Duodenal mucosa (tissue), 2 donors: Measurements from ENCODE around the gene CLCA1.

Experiments used
- H3K27ac ChIP-seq: one replicate; pipeline ENCODE4 v1.7.0; 2013; ENCODE audit warnings: low read depth, low read length
- H3K27me3 ChIP-seq, 2 donors: one replicate each; pipeline ENCODE4 v1.7.0; 2013; ENCODE audit warnings: low read length in 2 of 2, control low read depth in 1 of 2; ENCODE audit not compliant: insufficient read depth in 2 of 2, control insufficient read depth in 1 of 2
- H3K36me3 ChIP-seq, 2 donors: one replicate each; pipeline ENCODE4 v1.7.0; 2013; ENCODE audit warnings: low read length in 2 of 2, control low read depth in 1 of 2; ENCODE audit not compliant: insufficient read depth in 2 of 2, control insufficient read depth in 1 of 2
- H3K4me1 ChIP-seq, 2 donors: one replicate each; pipeline ENCODE4 v1.7.0; 2013; ENCODE audit warnings: low read length in 2 of 2, control low read depth in 1 of 2; ENCODE audit not compliant: insufficient read depth in 2 of 2, control insufficient read depth in 1 of 2
- H3K4me3 ChIP-seq, 2 donors: one replicate each; pipeline ENCODE4 v1.7.0; 2013; ENCODE audit warnings: low read length in 2 of 2, low read depth in 1 of 2
- H3K9ac ChIP-seq, 2 donors: one replicate each; pipeline ENCODE4 v1.7.0; 2013; ENCODE audit warnings: low read length in 2 of 2, low read depth in 1 of 2
- H3K9me3 ChIP-seq, 2 donors: one replicate each; pipeline ENCODE4 v1.7.0; 2013; ENCODE audit warnings: low read length in 2 of 2, control low read depth in 1 of 2; ENCODE audit not compliant: control insufficient read depth in 1 of 2

CLCA1 gene

GRCh38 chr1:86517336-86517735, 48.6 kb downstream of the CLCA1 start:
- Histone ChIP-seq H3K9me3 (no peaks in the 10 kb centered on the region), H3K4me1 (no peaks in the 10 kb centered on the region), H3K9ac (no peak overlapping the region), H3K4me3 (no peak overlapping the region), H3K27me3 (peaks cover 0 to 3% of the 10 kb centered on the region in 2 donors), H3K27ac (no peak overlapping the region), H3K36me3 (no peaks in the 10 kb centered on the region)

DNA sequence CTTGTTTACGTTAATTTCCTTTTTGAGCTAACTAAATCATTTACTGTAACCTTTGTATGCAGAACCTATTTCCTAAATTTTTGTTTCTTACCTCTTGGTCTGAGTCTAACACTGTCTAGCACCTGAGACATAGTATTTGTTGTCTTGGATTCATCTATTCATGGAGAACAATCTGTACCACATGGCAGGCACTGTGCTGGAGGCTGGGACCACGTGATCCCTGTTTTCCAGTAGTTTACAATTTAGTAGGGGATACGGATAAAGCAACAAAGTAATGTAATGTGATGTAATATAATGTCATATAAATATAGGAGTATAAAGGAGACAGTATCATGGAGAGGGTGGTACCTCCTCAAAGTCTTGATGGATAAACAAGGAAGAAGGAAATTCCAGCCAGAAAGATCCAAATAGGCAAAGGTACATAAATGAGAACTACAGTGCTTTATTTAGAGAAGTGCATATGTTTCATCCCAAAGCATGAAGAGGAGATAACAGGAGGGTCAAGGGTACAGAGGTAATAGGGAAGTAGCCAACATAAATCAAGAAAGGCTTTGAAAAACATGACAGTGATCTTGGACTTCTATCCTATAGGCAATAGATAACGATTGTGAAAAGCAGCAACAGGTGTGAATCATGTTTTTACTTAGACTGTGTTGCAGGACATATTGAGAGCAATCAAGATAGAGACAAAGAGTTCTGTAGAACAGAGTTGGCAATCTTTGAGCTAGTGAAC, 52.2 kb downstream of the CLCA1 start:
- peaks cover 0 to 3% of the 10 kb centered on the region in 2 donors for H3K27me3 ChIP-seq

DNA sequence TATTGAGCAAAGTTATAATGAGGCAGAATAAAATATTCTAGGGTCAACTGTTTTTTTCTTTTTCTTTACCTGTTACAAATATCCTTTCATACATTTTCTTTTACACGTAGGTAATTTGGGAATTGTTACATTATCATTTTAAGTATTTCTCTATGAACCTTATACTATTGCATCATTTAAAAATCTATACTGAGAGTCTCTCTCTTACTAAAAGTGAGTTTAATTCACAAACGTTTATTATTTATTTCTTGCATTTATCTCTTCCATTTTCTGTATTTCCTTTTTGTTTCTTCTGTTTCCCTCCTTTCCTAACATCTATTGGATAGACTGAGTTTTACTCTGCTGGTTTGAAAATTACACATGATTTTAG, 52.8 kb downstream of the CLCA1 start:
- no peak overlapping the region for H3K4me3 ChIP-seq
- H3K9ac ChIP-seq: no peak overlapping the region
- H3K27ac ChIP-seq: no peak overlapping the region
- peaks cover 0 to 3% of the 10 kb centered on the region in 2 donors for H3K27me3 ChIP-seq
- H3K9me3 ChIP-seq: no peaks in the 10 kb centered on the region
- no peaks in the 10 kb centered on the region for H3K36me3 ChIP-seq
- no peaks in the 10 kb centered on the region for H3K4me1 ChIP-seq

More for the DNA sequence above, 52.2 kb downstream of the CLCA1 start:
- Histone ChIP-seq H3K9me3 (no peaks in the 10 kb centered on the region), H3K4me3 (no peak overlapping the region), H3K4me1 (no peaks in the 10 kb centered on the region), H3K9ac (no peak overlapping the region), H3K27ac (no peak overlapping the region), H3K36me3 (no peaks in the 10 kb centered on the region)

DNA sequence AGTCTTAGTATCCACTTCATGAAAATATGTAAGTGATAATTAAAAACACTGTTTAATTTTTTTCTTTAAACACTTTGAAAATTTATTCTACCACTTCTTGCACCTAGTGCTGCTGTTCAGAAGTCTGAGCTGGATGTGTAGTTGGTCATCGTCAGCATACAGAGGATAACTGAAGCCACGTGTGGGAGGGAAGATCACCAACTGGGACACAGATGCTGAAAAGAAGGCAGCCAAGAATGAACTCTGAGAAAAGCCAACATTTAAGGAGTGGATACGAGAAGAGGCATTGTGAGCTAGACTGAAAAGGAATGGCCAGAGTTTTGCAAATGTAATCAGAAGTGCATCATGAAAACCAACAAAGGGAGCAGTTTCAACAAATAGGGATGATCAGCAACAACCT, 53.5 kb downstream of the CLCA1 start:
- Histone ChIP-seq H3K4me1 (peaks cover 0 to 4% of the 10 kb centered on the region in 2 donors), H3K9me3 (no peaks in the 10 kb centered on the region)

DNA sequence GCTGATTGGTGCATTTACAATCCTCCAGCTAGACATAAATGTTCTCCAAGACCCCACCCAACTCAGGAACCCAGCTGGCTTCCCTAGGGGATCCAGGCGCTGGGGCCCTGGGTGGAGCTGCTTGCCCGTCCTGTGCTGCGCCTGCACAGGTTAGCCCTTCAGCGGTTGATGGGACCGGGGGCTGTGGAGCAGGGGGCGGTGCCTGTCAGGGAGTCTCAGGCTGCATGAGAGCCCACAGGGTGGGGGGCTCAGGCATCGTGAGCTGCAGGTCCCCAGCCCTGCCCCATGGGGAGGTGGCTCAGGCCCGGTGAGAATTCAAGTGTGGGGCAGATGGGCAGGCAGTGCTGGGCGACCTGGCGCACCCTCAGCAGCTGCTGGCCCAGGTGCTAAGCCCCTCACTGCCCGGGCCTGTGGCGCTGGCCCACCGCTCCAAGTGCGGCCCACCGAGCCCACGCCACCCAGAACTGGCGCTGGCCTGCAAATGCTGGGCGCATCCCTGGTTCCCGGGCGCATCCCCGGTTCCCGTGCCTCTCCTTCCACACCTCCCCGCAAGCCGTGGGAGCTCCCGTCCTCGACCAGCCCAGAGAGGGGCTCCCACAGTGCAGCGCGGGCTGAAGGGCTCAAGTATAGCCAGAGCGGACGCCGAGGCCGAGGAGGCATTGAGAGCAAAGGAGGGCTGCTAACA, 55.1 kb downstream of the CLCA1 start:
- no peaks in the 10 kb centered on the region for H3K36me3 ChIP-seq
- no peak overlapping the region for H3K27ac ChIP-seq
- peaks cover 6 to 7% of the 10 kb centered on the region in 2 donors for H3K4me1 ChIP-seq
- H3K9me3 ChIP-seq: no peaks in the 10 kb centered on the region
- no peak overlapping the region for H3K4me3 ChIP-seq
- peaks cover 0 to 3% of the 10 kb centered on the region in 2 donors for H3K27me3 ChIP-seq
- no peak overlapping the region for H3K9ac ChIP-seq

More for the DNA sequence above, 53.5 kb downstream of the CLCA1 start:
- peaks cover 0 to 3% of the 10 kb centered on the region in 2 donors for H3K27me3 ChIP-seq
- H3K9ac ChIP-seq: no peak overlapping the region
- no peak overlapping the region for H3K4me3 ChIP-seq
- H3K36me3 ChIP-seq: no peaks in the 10 kb centered on the region
- no peak overlapping the region for H3K27ac ChIP-seq

DNA sequence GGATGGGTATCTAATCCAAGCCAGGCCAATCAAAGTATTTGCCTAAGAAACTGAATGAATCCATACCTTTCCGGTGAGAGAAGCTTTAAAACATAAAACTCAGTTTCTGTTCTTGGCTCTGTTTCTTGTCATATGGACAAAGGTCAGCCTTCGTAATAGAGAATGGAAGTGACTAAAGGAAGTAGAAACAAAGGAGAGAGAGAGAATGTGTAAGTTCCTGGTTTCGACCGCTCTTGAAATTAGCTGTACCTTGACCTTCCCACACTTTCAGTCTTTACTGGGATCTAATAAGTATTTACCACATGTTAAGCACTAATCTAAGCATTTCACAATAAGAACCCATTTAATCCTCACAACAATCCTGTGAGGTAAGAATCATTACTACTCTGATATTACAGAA, 58.6 kb downstream of the CLCA1 start:
- no peak overlapping the region for H3K9ac ChIP-seq
- H3K4me1 ChIP-seq: peaks cover 6 to 7% of the 10 kb centered on the region in 2 donors
- peak overlapping the region in 1 of 2 donors; percentile 13 for H3K4me3 ChIP-seq
- H3K27me3 ChIP-seq: no peaks in the 10 kb centered on the region
- H3K27ac ChIP-seq: no peak overlapping the region
- no peaks in the 10 kb centered on the region for H3K9me3 ChIP-seq
- no peaks in the 10 kb centered on the region for H3K36me3 ChIP-seq

DNA sequence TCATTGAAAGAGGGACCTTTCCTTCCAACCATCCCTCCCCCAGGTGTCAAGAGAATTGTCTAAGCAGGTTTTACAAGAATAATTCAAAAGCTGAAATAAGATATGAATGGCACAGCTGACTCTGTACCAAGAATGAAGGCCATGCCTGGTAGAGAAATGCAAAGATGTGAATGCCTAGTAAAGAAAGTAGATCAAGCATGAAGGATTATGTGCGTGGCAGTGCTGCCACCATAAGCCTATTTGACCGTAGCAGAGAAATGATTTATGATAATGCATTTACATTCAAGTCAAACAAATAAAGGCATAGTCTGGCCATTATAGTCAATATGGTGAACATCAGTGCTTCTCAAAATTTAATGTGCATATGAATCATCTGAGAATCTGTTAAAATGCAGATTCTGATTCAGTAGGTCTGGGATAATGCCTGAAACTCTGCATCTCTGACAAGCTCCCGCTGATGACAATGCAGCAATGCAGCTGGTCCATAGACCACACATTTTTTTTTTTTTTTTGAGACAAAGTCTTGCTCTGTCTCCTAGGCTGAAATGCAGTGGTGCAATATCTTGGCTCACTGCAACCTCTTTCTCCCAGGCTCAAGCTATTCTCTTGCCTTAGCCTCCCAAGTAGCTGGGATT, 61.6 kb downstream of the CLCA1 start:
- H3K4me1 ChIP-seq: peaks cover 6 to 7% of the 10 kb centered on the region in 2 donors
- H3K9ac ChIP-seq: no peak overlapping the region
- H3K36me3 ChIP-seq: no peaks in the 10 kb centered on the region
- H3K27me3 ChIP-seq: no peaks in the 10 kb centered on the region
- H3K27ac ChIP-seq: no peak overlapping the region
- no peaks in the 10 kb centered on the region for H3K9me3 ChIP-seq
- no peak overlapping the region for H3K4me3 ChIP-seq

- no peak overlapping the region for H3K9ac ChIP-seq
- H3K4me3 ChIP-seq: no peak overlapping the region
- H3K27ac ChIP-seq: no peak overlapping the region
These were observed 69.4 kb downstream of the CLCA1 start for GRCh38 chr1:86537928-86538695.

GRCh38 chr1:86538775-86539174, 70.0 kb downstream of the CLCA1 start:
- H3K4me1 ChIP-seq: no peaks in the 10 kb centered on the region
- H3K27me3 ChIP-seq: no peaks in the 10 kb centered on the region
- H3K4me3 ChIP-seq: no peak overlapping the region
- H3K9me3 ChIP-seq: no peaks in the 10 kb centered on the region
- H3K27ac ChIP-seq: no peak overlapping the region
- no peaks in the 10 kb centered on the region for H3K36me3 ChIP-seq
- H3K9ac ChIP-seq: no peak overlapping the region

More at GRCh38 chr1:86537928-86538695, 69.4 kb downstream of the CLCA1 start:
- no peaks in the 10 kb centered on the region for H3K27me3 ChIP-seq
- no peaks in the 10 kb centered on the region for H3K9me3 ChIP-seq
- H3K4me1 ChIP-seq: no peaks in the 10 kb centered on the region
- no peaks in the 10 kb centered on the region for H3K36me3 ChIP-seq
